GM18517 (cell line): ENCODE results near the gene CCR6.

Experiments used
- ATAC-seq: cut with Tn5 transposase; IDR thresholded peaks from one replicate; pipeline ENCODE4 v1.9.1; 2021; ENCODE audit warnings: mild to moderate bottlenecking, moderate library complexity; ENCODE audit not compliant: unreplicated experiment

The CCR6 gene

GRCh38 chr6:167141667-167142432, 19.0 kb downstream of the CCR6 start:
- ATAC-seq = no peak

GRCh38 chr6:167142433-167142761, 19.5 kb downstream of the CCR6 start:
- ATAC-seq = no peak

GRCh38 chr6:167143041-167143440, 20.1 kb downstream of the CCR6 start:
- ATAC-seq = no peak

GRCh38 chr6:167145461-167145860, 22.6 kb downstream of the CCR6 start:
- no peak for ATAC-seq

- ATAC-seq = no peak
Measured at GRCh38 chr6:167146135-167146534, 23.2 kb downstream of the CCR6 start.

- ATAC-seq = no peak
Measured at GRCh38 chr6:167146977-167147376, 24.1 kb downstream of the CCR6 start.

GRCh38 chr6:167148021-167148420, 25.1 kb downstream of the CCR6 start:
- ATAC-seq = no peak

- ATAC-seq = no peak
Measured at GRCh38 chr6:167148997-167149396, 26.1 kb downstream of the CCR6 start.

- ATAC-seq = peak; percentile 67
Measured at GRCh38 chr6:167150941-167151549, 28.1 kb downstream of the CCR6 start.

- ATAC-seq = no peak
Measured at GRCh38 chr6:167151648-167152047, 28.8 kb downstream of the CCR6 start.

GRCh38 chr6:167152862-167153261, 30.0 kb downstream of the CCR6 start:
- peak; percentile 55 for ATAC-seq

GRCh38 chr6:167153521-167153959, 30.6 kb downstream of the CCR6 start:
- ATAC-seq = peak; percentile 66

- no peak for ATAC-seq
Measured at GRCh38 chr6:167154291-167154690, 31.4 kb downstream of the CCR6 start.

- ATAC-seq = no peak
Measured at GRCh38 chr6:167154895-167155294, 32.0 kb downstream of the CCR6 start.

GRCh38 chr6:167157414-167157813, 34.5 kb downstream of the CCR6 start:
- no peak for ATAC-seq

- no peak for ATAC-seq
Measured at GRCh38 chr6:167157863-167158262, 35.0 kb downstream of the CCR6 start, which contains the start of gene GPR31. Gene GPR31 (minus strand): TSS chr6:167157980. CDS start chr6:167157831, 149 bp downstream.

GRCh38 chr6:167161851-167162467, 39.1 kb downstream of the CCR6 start:
- no peak for ATAC-seq

- no peak for ATAC-seq
Measured at GRCh38 chr6:167162591-167162990, 39.7 kb downstream of the CCR6 start.

GRCh38 chr6:167163476-167164011, 40.6 kb downstream of the CCR6 start:
- no peak for ATAC-seq

GRCh38 chr6:167164261-167164660, 41.4 kb downstream of the CCR6 start:
- ATAC-seq = no peak

- ATAC-seq = no peak
Measured at GRCh38 chr6:167165858-167166471, 43.1 kb downstream of the CCR6 start.
